Fibroblast of villous mesenchyme (primary cell): ENCODE data around the gene FASN. TPM values are rescaled to one million over a fixed set of nuclear protein-coding genes. Genes with fewer than 3 reads are reported as not detected.
A peak's percentile ranks its signal among the peaks of the same experiment; 100 is the strongest.

Source experiments
- DNase-seq: peaks from one replicate; pipeline ENCODE4 v3.0.0-alpha.2; 2010; ENCODE audit warnings: low read depth
- H3K4me3 ChIP-seq: 2 replicates; pipeline ENCODE4 v1.5.1; 2011; ENCODE audit warnings: low read depth, mild to moderate bottlenecking, low read length
- CTCF ChIP-seq: IDR thresholded peaks from 2 replicates; pipeline ENCODE4 v1.5.1; 2012; ENCODE audit warnings: low read depth, mild to moderate bottlenecking, low read length; ENCODE audit not compliant: insufficient read depth
- total RNA-seq: library from RNA; depleted of rRNA; stranded (reverse); fragments of >200 nt; gene quantifications from 2 replicates; pipeline ENCODE4 v1.2.3, GENCODE V29; 2012

FASN gene
- total RNA-seq, 1 donor, result 274 TPM

- no peak for TF ChIP-seq CTCF
- DNase-seq, result no peak
- no peak overlapping the region for H3K4me3 ChIP-seq
Observed at GRCh38 chr17:82033359-82034085, 64.5 kb downstream of the FASN start.

- no peak for TF ChIP-seq CTCF
- DNase-seq, result no peak
- H3K4me3 ChIP-seq, result peak overlapping the region; percentile 60
Observed at GRCh38 chr17:82031885-82032627, 66.0 kb downstream of the FASN start.

DNA sequence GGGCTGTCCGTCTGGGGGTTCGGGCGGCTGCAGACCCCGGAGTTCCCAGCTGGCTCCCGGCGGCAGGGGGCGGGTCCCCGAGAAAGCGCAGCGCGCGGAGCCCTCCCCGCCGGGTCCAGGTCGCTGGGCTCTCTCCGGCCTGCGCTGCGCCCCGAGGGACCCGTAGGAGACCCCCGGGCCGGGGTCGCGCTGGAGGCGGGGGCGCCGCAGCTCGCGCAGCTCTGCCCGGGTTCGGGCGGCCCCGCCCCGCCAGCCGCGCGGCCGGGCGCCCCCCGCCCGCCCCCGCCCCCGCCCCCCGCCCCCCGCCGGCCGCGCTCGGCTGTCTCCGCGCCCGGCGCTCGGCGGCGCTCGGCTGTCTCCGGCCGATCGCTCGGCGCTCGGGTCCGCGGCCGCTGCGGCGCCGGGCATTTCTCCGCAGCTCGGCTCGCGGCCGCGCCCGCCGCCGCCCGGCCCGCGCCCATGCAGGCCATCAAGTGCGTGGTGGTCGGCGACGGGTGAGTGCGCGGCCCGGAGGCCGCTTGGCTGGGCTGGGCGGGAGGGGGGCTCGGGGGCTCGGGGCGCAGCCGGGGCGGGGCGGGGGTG lies 66.6 kb downstream of the FASN start, which contains the start of gene RAC3:
Gene RAC3, plus strand, starts transcription at position 376 of the 582 bp plus-strand sequence. Its CDS starts 84 bp downstream, at position 460.
- H3K4me3 ChIP-seq, result peak within 1 kb of the TSS; percentile 65
- no peak for TF ChIP-seq CTCF
- DNase-seq, result peak; percentile 33

DNA sequence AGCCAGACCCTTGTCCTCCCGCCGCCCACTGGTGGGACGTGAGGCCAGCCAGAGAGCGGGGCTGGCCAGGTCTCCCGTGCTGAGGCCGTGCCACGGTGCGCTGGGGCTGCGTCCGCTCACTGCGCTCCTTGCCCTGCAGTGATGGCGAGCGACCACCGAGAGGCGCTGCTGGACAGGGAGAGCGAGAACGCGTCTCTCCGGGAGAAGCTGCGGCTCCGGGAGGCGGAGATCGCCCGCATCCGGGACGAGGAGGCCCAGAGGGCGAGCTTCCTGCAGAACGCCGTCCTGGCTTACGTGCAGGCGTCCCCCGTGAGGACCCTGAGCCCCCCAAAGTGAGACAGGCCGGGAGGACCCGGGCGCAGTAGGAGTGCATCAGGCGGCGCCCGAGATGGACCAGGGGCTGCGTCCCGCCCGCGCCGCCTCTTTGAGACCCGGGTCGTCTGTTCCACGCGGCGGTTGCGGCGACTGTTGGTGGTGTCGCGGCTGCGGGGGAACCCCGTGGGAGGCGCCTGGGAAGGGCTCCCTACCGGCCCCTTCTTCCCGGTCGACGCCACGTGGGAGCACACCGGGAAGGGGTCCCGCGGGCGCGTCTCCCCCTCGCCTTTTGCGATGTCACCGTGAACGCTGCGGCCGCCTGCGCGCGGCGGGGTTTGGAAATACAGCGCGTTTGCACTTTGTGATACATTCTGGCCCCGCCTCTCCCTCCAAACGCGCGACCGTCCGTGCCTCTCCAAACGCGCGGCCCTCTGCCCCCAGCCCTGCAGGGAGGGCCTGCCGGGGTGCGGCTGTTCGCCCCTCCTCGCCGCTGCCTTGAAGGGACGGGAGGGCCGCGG lies 67.3 kb downstream of the FASN start:
- peak; percentile 86 for DNase-seq
- TF ChIP-seq CTCF, result peak; percentile 50
- peak overlapping the region; percentile 65 for H3K4me3 ChIP-seq

GRCh38 chr17:82029990-82030469 lies 68.0 kb downstream of the FASN start:
- no peak for TF ChIP-seq CTCF
- no peak overlapping the region for H3K4me3 ChIP-seq
- no peak for DNase-seq

GRCh38 chr17:82029391-82029790 lies 68.6 kb downstream of the FASN start:
- H3K4me3 ChIP-seq, result no peak overlapping the region
- DNase-seq, result no peak
- TF ChIP-seq CTCF, result no peak
